Fibroblast of pulmonary artery (primary cell): ENCODE measurements around the gene RPUSD1.
A peak's percentile ranks its signal among the peaks of the same experiment; 100 is the strongest.

Experiments used
- DNase-seq: peaks from one replicate; pipeline ENCODE4 v3.0.0-alpha.2; 2010; ENCODE audit warnings: low read depth
- H3K4me3 ChIP-seq: replicated peaks from 2 replicates; pipeline ENCODE4 v1.5.1; 2011; ENCODE audit warnings: low read depth, mild to moderate bottlenecking, control low read depth, low read length, moderate library complexity
- TF ChIP-seq, protein P1 (sequence below): IDR thresholded peaks from 2 replicates; pipeline ENCODE4 v1.5.1; 2011; ENCODE audit warnings: mild to moderate bottlenecking, control low read depth, low read length, inconsistent platforms; ENCODE audit errors: missing control alignments

The RPUSD1 gene

DNA sequence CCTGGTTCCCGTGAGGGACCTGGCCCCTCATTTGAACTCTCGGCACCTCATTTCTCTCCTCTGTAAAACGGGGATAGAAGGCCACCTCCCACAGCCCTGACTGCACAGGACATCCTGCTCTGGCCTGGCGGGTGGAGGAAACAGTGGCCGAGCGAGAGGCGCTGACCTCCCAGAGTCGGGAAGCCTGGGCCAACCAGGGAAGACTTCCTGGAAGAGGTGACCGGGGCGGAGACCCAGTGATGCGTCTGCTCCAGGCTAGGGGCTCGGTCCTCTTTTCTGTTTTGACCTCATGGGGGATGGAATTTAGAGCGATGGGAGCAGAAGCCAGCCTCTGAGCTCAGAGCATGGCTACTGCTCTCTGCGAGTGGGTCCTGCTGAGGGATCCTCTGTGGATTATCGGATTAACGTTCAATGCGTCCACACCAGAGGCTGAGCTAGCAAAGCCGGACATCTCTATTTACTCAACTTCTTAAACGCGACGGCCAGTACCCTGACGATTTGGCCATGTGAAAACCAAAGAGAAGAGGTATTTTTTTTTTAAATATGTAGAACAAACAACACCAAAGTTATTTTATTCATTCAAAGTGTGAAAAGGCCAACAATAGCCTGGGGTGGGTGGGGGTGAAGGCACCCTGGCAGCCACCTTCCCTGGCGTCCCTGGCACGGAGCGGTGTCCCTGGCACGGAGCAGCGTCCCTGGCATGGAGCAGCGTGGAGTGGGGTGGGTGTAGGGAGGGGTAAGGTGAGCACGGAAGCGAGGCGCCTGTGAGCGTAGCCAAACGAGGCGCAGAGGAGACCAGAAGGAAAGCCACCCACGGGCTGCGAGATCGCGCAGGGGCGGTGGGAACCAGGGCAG, 36.8 kb downstream of the RPUSD1 start:
- TF ChIP-seq, protein P1, sequence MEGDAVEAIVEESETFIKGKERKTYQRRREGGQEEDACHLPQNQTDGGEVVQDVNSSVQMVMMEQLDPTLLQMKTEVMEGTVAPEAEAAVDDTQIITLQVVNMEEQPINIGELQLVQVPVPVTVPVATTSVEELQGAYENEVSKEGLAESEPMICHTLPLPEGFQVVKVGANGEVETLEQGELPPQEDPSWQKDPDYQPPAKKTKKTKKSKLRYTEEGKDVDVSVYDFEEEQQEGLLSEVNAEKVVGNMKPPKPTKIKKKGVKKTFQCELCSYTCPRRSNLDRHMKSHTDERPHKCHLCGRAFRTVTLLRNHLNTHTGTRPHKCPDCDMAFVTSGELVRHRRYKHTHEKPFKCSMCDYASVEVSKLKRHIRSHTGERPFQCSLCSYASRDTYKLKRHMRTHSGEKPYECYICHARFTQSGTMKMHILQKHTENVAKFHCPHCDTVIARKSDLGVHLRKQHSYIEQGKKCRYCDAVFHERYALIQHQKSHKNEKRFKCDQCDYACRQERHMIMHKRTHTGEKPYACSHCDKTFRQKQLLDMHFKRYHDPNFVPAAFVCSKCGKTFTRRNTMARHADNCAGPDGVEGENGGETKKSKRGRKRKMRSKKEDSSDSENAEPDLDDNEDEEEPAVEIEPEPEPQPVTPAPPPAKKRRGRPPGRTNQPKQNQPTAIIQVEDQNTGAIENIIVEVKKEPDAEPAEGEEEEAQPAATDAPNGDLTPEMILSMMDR = no peak
- no peak for DNase-seq
- no peak overlapping the region for H3K4me3 ChIP-seq

DNA sequence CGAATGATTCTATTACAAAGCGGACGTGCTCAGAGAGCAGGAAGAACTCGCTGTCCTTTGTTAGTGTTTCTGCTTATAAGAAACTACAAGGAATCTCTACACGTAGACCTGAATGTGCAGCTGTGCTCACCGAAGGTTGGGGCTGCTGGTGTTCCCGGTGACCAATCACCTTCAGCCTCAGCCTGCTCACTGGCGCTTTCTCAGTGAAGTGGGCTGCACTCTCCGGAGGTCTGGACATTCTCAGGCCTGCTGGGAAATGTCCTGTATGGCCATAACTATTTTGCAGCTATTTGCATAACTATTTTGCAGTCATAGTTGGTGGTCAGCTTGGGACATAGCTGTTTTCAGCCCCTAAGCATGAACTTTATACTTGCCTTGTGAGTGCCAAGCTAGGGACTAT, 37.7 kb downstream of the RPUSD1 start:
- no peak overlapping the region for H3K4me3 ChIP-seq
- TF ChIP-seq, protein P1 = no peak
- DNase-seq = no peak

DNA sequence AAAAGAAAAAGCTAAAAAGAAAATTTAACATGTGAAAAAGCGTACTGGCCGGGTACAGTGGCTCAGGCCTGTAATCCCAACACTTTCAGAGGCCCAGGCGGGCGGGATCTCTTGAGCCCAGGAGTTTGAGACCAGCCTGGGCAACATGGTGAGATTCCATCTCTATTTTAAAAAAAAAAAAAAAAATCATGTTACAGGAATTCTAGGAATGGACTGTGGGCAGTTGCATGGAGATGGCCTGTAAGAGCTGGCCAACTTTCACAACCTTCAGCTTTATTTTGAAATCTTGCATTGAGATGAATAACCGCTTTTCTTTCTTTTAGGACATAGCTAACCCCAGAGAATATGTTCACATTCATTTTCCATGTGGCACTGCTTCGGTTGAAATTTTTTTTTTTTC, 39.2 kb downstream of the RPUSD1 start:
- no peak overlapping the region for H3K4me3 ChIP-seq
- TF ChIP-seq, protein P1 = no peak
- peak; percentile 80 for DNase-seq

DNA sequence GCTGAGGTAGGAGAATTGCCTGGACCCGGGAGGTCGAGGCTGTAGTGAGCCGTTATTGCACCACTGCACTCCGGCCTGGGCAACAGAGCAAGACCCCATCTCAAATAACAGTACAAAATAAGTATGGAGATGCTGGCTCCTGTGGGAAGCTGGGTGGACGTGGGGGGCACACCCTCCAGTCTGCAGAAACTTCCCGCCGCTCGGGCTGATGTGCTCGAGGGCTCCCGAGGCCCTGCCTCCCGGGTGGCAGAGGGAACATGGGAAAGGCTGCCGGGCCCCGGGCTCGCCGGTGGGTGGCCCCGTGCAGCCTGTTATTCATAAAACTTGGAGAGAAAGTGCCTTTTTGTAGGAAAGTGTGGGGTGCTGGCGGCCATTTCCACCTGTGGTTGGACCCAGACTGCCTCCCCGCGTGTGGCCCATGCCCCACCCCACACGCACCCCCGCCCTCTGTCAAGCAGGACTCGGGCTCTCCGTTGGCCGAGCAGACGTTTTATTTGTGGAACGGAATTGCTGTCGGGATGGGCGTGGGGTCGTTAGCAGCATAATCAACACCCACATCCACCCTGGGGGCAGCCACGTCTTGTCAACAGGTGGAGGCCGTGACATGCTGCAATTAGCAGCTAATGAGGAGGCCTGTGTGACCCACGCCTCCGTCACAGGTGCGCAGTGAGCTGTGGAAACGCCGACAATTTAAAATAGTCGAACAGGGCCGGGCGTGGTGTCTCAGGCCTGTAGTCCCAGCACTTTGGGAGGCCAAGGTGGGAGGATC, 40.0 kb downstream of the RPUSD1 start:
- H3K4me3 ChIP-seq = no peak overlapping the region
- TF ChIP-seq, protein P1 = no peak
- DNase-seq = no peak

DNA sequence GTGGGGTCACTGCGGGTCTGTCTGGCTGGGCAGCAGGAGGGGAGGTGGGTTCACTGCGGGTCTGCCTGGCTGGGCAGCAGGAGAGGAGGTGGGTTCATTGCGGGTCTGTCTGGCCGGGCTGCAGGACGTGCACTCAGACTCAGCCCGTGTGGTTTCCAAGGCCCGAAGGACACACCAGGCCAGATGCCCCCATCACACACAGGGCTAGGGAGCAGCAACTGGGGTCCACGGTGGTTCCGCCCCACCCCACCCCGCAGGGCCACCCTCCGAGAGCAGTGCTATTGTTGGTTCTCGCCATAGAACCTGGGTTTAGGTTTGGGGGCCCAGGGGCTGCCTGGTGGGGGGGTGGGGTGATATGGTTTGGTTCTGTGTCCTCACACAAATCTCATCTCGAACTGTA, 41.5 kb downstream of the RPUSD1 start:
- TF ChIP-seq, protein P1 = no peak
- no peak overlapping the region for H3K4me3 ChIP-seq
- no peak for DNase-seq

DNA sequence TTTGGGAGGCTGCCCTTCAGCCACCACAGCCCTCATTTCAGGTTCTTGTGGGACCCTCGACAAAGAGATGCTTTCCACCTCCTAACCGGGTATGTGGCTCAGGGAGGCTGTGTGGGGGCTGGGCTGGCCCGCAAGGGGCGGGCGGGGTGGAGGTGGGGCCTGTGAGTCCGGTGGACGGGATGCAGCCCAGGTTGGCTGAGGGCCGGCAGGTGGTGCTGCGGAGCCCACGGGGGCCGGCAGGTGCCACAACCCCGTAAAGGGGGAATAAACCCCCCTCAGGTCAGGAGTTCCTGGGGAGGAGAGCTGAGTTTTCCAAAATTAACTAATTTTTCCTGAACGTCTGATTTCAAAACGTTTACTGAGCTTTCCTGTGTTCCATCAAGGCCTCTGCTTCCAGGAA, 42.4 kb downstream of the RPUSD1 start:
- TF ChIP-seq, protein P1 = peak; percentile 18
- no peak overlapping the region for H3K4me3 ChIP-seq
- DNase-seq = no peak
